ENCODE measurements around the gene CR1.
"Not testable (repeated sequence)": the region's sequence is repeated elsewhere in the genome, so short reads cannot be mapped to it uniquely, and the experiment has no call there.

DNA sequence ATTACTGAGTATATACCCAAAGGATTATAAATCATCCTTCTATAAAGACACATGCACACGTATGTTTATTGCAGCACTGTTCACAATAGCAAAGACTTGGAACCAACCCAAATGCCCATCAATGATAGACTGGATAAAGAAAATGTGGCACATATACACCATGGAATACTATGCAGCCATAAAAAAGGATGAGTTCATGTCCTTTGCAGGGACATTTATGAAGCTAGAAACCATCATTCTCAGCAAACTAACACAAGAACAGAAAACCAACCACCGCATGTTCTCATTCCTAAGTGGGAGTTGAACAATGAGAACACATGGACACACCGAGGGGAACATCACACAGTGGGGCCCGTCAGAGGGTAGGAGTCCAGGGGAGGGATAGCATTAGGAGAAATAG is 98.1 kb downstream of the CR1 start:
- TF ChIP-seq, protein P1, sequence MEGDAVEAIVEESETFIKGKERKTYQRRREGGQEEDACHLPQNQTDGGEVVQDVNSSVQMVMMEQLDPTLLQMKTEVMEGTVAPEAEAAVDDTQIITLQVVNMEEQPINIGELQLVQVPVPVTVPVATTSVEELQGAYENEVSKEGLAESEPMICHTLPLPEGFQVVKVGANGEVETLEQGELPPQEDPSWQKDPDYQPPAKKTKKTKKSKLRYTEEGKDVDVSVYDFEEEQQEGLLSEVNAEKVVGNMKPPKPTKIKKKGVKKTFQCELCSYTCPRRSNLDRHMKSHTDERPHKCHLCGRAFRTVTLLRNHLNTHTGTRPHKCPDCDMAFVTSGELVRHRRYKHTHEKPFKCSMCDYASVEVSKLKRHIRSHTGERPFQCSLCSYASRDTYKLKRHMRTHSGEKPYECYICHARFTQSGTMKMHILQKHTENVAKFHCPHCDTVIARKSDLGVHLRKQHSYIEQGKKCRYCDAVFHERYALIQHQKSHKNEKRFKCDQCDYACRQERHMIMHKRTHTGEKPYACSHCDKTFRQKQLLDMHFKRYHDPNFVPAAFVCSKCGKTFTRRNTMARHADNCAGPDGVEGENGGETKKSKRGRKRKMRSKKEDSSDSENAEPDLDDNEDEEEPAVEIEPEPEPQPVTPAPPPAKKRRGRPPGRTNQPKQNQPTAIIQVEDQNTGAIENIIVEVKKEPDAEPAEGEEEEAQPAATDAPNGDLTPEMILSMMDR (conservative IDR thresholded peaks at IDR 0.05), result not testable (repeated sequence)
- TF ChIP-seq ZFX (IDR thresholded peaks at IDR 0.05), result not testable (repeated sequence)

All from C4-2B (cell line).